KOPT-K1 (cell line): Measurements from ENCODE around the gene LIN9.
"Not testable (repeated sequence)": the region's sequence is repeated elsewhere in the genome, so short reads cannot be mapped to it uniquely, and the experiment has no call there.

Experiments used
- H3K27ac ChIP-seq: fragments of 200-600 bp; sonication (generic); 2 replicates; pipeline ENCODE4 v1.5.1; 2016; ENCODE audit warnings: antibody characterized with exemption, mild to moderate bottlenecking, low read depth, low read length; ENCODE audit not compliant: poor library complexity, severe bottlenecking
- H3K36me3 ChIP-seq: fragments of 200-600 bp; sonication (generic); 2 replicates; pipeline ENCODE4 v1.5.1; 2017; ENCODE audit warnings: antibody characterized with exemption, mild to moderate bottlenecking, low read length, moderate library complexity; ENCODE audit not compliant: insufficient read depth
- H3K9me3 ChIP-seq: fragments of 200-600 bp; sonication (generic); 2 replicates; pipeline ENCODE4 v1.5.1; 2017; ENCODE audit warnings: antibody characterized with exemption, low read length, mild to moderate bottlenecking; ENCODE audit not compliant: insufficient read depth, poor library complexity, severe bottlenecking

Gene LIN9

GRCh38 chr1:226308723-226309397 lies at the start of gene LIN9:
Gene LIN9, minus strand, starts transcription at chr1:226309164. Its CDS starts 25 bp downstream, at chr1:226309139.
- H3K36me3 ChIP-seq: peaks cover 1% of the 10 kb centered on the region; the same call in 1 of the 2 replicates
- peak within 1 kb of the TSS; percentile 96 for H3K27ac ChIP-seq
- no peaks in the 10 kb centered on the region for H3K9me3 ChIP-seq

- H3K27ac ChIP-seq: no peak overlapping the region
- peaks cover 66% of the 10 kb centered on the region for H3K36me3 ChIP-seq
Measured at GRCh38 chr1:226357416-226357815, 48.5 kb upstream of the LIN9 start.

GRCh38 chr1:226355669-226356551 lies 46.9 kb upstream of the LIN9 start:
- Histone ChIP-seq H3K9me3 (no peaks in the 10 kb centered on the region), H3K27ac (no peak overlapping the region), H3K36me3 (peaks cover 51% of the 10 kb centered on the region)

More at GRCh38 chr1:226357416-226357815, 48.5 kb upstream of the LIN9 start:
- no peaks in the 10 kb centered on the region for H3K9me3 ChIP-seq

- H3K36me3 ChIP-seq: peaks cover 44% of the 10 kb centered on the region
- H3K9me3 ChIP-seq: no peaks in the 10 kb centered on the region
- H3K27ac ChIP-seq: no peak overlapping the region
Measured at GRCh38 chr1:226355016-226355415, 46.1 kb upstream of the LIN9 start.

GRCh38 chr1:226353698-226354525 lies 44.9 kb upstream of the LIN9 start:
- no peak overlapping the region for H3K27ac ChIP-seq
- H3K9me3 ChIP-seq: no peaks in the 10 kb centered on the region
- peaks cover 33% of the 10 kb centered on the region for H3K36me3 ChIP-seq

GRCh38 chr1:226351709-226352108 lies 42.7 kb upstream of the LIN9 start:
- Histone ChIP-seq H3K36me3 (peaks cover 16% of the 10 kb centered on the region), H3K27ac (no peak overlapping the region), H3K9me3 (no peaks in the 10 kb centered on the region)

- Histone ChIP-seq H3K27ac (peak overlapping the region; percentile 50), H3K9me3 (no peaks in the 10 kb centered on the region)
Measured at GRCh38 chr1:226350519-226350865, 41.5 kb upstream of the LIN9 start.

GRCh38 chr1:226349801-226350518 lies 41.0 kb upstream of the LIN9 start:
- Histone ChIP-seq H3K9me3 (no peaks in the 10 kb centered on the region), H3K27ac (peak overlapping the region; percentile 50), H3K36me3 (no peaks in the 10 kb centered on the region)

More at GRCh38 chr1:226350519-226350865, 41.5 kb upstream of the LIN9 start:
- H3K36me3 ChIP-seq: peaks cover 4% of the 10 kb centered on the region; the same call in 1 of the 2 replicates

GRCh38 chr1:226349081-226349480 lies 40.1 kb upstream of the LIN9 start:
- no peak overlapping the region for H3K27ac ChIP-seq

GRCh38 chr1:226344441-226345259 lies 35.7 kb upstream of the LIN9 start:
- Histone ChIP-seq H3K36me3 (no peaks in the 10 kb centered on the region), H3K27ac (no peak overlapping the region), H3K9me3 (peaks cover 25% of the 10 kb centered on the region)

More at GRCh38 chr1:226349081-226349480, 40.1 kb upstream of the LIN9 start:
- Histone ChIP-seq H3K36me3 (no peaks in the 10 kb centered on the region), H3K9me3 (no peaks in the 10 kb centered on the region)

GRCh38 chr1:226342656-226343055 lies 33.7 kb upstream of the LIN9 start:
- Histone ChIP-seq H3K9me3 (peaks cover 25% of the 10 kb centered on the region), H3K36me3 (no peaks in the 10 kb centered on the region), H3K27ac (no peak overlapping the region)

GRCh38 chr1:226340111-226340510 lies 31.1 kb upstream of the LIN9 start:
- not testable (repeated sequence) for H3K27ac ChIP-seq, H3K36me3 ChIP-seq
- peaks cover 25% of the 10 kb centered on the region for H3K9me3 ChIP-seq

GRCh38 chr1:226337276-226337875 lies 28.4 kb upstream of the LIN9 start:
- Histone ChIP-seq H3K36me3 (no peaks in the 10 kb centered on the region), H3K9me3 (peaks cover 20% of the 10 kb centered on the region), H3K27ac (no peak overlapping the region)
